H1 (cell line): Measurements from ENCODE around the gene PTPRD.

Experiments used
- CHD1 ChIP-seq: IDR thresholded peaks from 2 replicates; pipeline ENCODE4 v1.6.1; 2012; ENCODE audit warnings: low read depth, low read length, improper control_type of control experiment
- TF ChIP-seq, protein P1 (sequence below), 3 experiments: IDR thresholded peaks; 1 replicate in 2 of 3; 2 replicates in 1 of 3; pipeline versions ENCODE4 v1.5.1 to v1.6.1; 2011; ENCODE audit warnings: low read length in 3 of 3, mild to moderate bottlenecking in 3 of 3, inconsistent platforms in 2 of 3, low read depth in 1 of 3, moderate library complexity in 1 of 3; ENCODE audit not compliant: insufficient read depth in 1 of 3; ENCODE audit errors: control extremely low read depth in 1 of 3

DNA sequence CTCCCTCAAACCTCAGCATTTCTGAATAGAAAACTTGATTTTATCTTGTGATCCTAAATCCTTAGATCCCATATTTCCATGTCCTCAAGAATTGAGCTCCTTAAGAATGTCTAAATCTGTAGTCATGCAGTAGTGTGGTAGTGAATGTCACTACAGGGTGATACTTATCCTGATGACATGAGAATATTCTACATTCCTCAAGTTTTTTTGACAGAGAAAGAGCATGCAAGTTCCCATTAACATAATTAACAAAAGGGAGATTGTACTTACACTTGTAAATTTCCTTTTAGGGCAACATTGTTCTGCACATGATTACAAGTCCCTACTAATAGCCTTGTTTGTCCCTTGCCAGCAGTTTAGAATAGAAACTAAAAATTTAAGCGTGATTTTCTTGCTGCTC, 352.3 kb downstream of the PTPRD start:
- TF ChIP-seq CHD1, result no peak
- TF ChIP-seq, protein P1, sequence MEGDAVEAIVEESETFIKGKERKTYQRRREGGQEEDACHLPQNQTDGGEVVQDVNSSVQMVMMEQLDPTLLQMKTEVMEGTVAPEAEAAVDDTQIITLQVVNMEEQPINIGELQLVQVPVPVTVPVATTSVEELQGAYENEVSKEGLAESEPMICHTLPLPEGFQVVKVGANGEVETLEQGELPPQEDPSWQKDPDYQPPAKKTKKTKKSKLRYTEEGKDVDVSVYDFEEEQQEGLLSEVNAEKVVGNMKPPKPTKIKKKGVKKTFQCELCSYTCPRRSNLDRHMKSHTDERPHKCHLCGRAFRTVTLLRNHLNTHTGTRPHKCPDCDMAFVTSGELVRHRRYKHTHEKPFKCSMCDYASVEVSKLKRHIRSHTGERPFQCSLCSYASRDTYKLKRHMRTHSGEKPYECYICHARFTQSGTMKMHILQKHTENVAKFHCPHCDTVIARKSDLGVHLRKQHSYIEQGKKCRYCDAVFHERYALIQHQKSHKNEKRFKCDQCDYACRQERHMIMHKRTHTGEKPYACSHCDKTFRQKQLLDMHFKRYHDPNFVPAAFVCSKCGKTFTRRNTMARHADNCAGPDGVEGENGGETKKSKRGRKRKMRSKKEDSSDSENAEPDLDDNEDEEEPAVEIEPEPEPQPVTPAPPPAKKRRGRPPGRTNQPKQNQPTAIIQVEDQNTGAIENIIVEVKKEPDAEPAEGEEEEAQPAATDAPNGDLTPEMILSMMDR (IDR thresholded peaks at IDR 0.05; ENCODE audit: control extremely low read depth in 1 of 3, insufficient read depth in 1 of 3, low read depth in 1 of 3, low read length in 3 of 3), result no peak
